Neural cell (in vitro differentiated cells): ENCODE results near the gene CLIC4.

Source experiments
- CTCF ChIP-seq: fragments of 450-650 bp; IDR thresholded peaks from 2 replicates; pipeline ENCODE4 v1.5.1; 2014; ENCODE audit warnings: antibody characterized with exemption, mild to moderate bottlenecking, moderate library complexity; ENCODE audit not compliant: poor library complexity, severe bottlenecking
- EP300 ChIP-seq: fragments of 450-650 bp; conservative IDR thresholded peaks from 2 replicates; pipeline ENCODE4 v1.6.1; 2014; ENCODE audit warnings: antibody characterized with exemption, mild to moderate bottlenecking, moderate library complexity; ENCODE audit not compliant: poor library complexity, severe bottlenecking
- EZH2 ChIP-seq: fragments of 200-600, 300-800 bp; shearing (Covaris generic), sonication (generic); IDR thresholded peaks from 2 replicates; pipeline ENCODE4 v1.6.1; 2014; ENCODE audit warnings: antibody characterized with exemption, low read length, borderline replicate concordance, mild to moderate bottlenecking; ENCODE audit not compliant: insufficient read depth, poor library complexity, severe bottlenecking
- MXI1 ChIP-seq: fragments of 450-650 bp; conservative IDR thresholded peaks from 2 replicates; pipeline ENCODE4 v1.6.1; 2014; ENCODE audit warnings: antibody characterized with exemption, mild to moderate bottlenecking; ENCODE audit not compliant: poor library complexity, severe bottlenecking
- POLR2AphosphoS5 ChIP-seq: IDR thresholded peaks from 2 replicates; pipeline ENCODE4 v1.6.1; 2012
- RAD21 ChIP-seq: fragments of 450-650 bp; conservative IDR thresholded peaks from 2 replicates; pipeline ENCODE4 v1.6.1; 2014; ENCODE audit warnings: antibody characterized with exemption, mild to moderate bottlenecking, moderate library complexity
- TAF1 ChIP-seq: IDR thresholded peaks from 2 replicates; pipeline ENCODE4 v1.6.1; 2012; ENCODE audit warnings: low read depth

- TF ChIP-seq CTCF (no peak), TAF1 (no peak), MXI1 (no peak), EZH2 (no peak), POLR2AphosphoS5 (no peak), RAD21 (no peak), EP300 (no peak)
These were observed 27.2 kb upstream of the CLIC4 start for GRCh38 chr1:24717887-24718650.
